ENCODE results near the gene MMP20.

Gene MMP20

DNA sequence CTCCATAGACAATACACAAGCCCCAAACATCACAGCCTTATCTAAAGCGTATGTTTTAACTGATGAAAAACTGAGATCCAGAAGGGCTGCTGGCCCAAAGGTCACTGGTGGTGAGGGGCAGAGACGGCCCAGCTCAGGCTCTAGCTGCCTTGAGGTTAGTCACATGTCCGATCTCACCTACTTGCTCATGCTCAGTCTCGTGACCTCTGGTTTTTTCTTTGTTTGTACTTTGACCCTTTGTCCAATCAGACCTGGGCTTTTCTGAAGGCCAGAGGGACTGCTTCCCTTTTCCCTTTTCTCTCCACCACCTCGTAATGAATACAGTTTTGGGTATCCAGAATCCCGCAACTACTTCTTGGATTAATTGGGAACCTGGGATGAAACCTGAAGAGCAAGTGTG is 28.6 kb downstream of the MMP20 start:
- DNase-seq (ENCODE audit: low spot score) (no peak), FAIRE-seq (no peak)

DNA sequence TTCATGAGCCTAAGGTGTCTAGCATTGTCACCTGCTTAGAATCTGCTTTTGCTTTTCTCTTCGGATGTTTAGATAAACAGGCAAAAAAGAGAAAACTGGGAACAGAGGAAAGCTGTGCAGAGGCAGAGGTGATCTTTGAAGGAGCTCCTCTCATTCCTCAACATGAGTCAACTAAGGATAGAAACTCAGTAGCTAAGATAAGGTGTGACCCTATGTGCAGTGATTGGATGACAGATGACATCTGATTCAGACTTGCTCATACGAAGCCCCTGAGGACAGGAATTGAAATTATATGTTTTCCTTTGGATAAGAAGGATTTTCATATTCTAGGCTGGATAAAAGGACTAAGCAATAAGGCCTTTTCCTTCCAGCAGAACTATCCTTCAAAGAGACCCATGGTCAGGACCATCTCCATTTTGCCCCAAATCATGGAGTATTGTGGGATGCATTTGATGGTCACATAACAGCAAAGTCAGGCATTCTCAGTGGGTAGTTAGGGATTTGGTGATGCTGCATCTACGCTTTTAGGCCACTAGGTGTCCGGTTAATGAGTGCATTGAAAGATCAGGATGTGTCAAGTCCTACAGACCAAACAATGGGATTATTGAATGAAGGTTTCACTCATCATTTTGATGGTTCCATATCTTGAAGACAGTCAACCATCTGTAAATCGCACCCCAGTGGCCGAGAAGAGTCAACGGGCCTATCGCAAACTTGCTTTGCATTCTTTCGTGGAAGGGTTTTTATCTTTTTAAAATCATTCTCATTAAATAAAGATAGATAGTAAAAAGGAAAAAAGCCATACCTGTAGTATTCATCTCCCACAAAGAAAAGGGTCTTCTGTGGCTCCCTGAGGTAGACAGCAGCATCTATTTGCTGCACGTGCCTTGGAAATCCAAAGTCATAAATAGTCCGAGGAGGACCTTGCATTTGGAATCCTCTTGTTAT is 32.2 kb downstream of the MMP20 start:
- FAIRE-seq (no peak), DNase-seq (ENCODE audit: low spot score) (no peak)

DNA sequence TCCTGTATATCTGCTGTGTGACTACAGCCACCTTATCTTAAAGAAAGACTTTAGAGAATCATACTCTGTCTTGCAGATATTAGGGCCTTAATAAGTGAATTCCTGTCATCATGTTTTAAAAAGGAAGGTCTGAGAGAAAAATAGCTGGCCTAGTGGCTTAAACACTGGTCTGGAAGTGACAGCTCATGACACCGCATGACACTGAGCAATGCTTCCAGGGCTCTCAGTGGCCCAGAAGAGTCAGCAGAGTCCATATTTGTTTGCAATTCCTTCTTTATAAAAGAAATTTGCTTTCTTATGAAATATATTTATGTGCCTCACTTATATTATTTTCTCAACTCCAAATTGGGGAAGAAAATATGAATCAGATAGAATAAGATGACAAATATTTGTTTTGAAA is 33.0 kb downstream of the MMP20 start:
- DNase-seq (ENCODE audit: low spot score) (no peak), FAIRE-seq (no peak)

DNA sequence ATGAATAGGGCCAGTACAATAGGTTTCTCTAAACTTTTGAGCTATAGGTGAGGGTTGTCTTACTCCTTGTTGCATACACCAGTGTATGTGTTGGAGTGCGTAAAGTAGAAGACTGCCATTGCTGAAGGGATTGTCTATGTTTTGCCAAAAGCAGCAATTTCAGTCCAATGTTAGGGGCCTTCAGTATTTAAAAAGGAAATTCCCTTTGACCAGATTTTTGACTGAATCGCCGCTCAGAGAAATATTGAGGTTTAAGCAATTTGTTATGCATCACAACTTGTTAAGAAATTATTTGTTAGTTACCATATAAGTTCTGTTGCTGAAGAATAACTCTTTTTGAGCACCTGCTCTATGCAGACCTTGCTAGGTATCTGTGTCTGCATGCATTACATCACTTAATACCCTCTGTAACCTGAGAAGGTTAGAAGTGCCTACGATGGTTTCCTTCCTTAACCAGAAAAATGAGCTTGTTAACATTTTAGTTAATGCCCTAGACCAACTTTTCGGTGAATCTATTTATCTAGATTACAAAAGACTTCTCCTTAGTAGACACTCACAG is 33.9 kb downstream of the MMP20 start:
- FAIRE-seq: no peak

DNA sequence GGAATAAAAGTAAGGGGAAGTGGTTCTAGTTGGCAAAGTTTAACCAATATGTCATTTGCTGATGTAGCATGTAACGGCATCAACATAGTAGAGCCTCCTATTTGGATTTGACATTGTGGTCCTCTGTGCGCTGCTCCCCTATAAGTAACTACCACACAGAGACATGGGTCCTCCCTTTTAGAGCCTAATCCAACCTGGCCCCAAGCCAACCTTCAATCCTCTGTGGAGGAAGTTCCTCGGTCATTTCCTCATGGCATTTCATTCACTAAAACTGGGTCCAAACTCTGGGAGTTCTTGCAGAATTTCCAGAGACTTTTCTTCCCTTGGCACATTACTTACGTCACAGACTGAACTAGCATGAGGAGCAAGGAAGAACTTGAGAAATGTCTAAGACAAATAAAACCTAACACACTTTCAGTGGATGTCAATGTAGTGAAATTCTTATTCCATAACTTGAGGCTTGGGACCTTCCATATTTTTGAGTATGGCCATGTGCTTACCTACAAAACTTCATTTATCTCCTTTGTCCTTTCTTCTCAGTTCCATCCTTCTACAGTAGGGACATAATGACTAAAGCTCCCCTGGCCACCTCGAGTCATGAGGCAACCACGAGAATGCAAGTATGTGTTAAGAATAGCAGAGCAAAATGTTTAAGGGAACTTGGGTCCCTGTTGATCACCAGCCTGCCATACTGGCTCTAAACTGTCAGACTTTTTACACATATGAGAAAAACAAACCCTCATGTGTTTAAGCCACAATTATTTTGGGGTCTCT is 34.7 kb downstream of the MMP20 start:
- DNase-seq (ENCODE audit: low spot score) (no peak), FAIRE-seq (no peak)

More for the DNA sequence above, 33.9 kb downstream of the MMP20 start:
- no peak for DNase-seq (ENCODE audit: low spot score)

DNA sequence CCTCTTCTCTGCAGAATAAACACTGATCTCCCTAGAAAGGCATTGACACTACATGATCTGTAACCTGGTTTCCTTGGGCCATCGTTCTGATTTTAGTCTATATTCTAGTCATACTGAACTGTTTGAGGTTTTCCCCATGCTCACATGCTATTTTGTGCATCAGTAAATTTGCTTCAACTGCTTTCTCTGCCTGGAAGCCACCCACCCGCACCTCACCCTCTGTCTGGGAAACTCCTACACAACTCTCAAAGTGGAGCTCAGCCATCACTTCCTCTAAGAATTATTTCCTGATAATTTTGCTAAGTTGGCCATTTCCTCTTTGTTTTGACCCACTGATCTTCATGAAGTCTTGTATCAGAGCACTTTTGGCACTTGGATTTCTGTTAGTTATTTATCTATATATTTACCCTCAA is 36.1 kb downstream of the MMP20 start:
- no peak for FAIRE-seq
- DNase-seq (ENCODE audit: low spot score): no peak

DNA sequence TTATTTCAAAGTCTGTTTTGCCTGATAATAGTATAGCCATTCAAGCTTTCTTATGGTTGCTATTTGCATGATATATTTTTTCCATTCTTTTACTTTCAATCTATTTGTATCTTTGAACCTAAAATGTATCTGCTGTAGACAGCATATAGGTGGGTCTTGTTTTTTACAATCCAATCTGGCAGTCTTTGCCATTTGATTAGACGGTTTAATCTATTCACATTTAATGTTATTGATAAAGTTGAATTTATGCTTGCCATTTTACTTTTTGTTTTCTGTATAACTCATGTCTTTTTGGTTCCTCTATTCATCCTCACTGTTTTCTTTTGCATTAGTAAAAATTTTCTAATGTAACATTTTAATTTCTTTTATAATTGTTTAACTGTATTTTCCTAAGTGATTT is 37.4 kb downstream of the MMP20 start:
- no peak for FAIRE-seq
- no peak for DNase-seq (ENCODE audit: low spot score)

DNA sequence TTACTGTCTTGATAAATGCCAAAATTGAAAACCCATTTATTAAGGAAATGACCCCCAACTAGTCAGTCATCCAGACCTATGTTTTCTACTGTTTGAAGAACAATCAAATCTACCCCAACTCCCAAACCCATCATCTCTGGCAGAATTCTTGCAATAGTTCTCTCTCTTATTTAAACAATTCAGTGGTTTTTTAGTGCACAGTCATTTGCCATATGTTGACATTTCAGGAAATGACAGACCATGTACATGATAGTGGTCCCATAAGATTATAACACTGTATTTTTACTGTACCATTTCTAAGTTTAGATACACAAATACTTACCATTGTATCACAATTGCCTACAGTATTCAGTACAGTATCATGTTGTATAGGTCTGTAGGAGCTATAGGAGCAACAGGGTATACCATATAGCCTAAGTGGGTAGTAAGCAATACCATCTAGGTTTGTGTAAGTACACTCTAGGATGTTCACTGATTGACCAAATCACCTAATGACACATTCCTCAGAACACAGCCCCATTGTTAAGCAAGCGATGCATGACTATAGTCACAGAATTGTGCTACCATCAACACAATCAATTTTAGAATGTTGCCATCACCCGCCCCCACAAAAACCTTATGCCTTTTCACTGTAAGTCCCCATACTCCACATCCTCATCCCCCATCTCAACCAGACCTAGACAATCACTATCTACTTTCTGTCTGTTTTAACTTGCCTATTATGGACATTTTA is 41.8 kb downstream of the MMP20 start:
- DNase-seq (ENCODE audit: low spot score) (no peak), FAIRE-seq (peak; percentile 5)

DNA sequence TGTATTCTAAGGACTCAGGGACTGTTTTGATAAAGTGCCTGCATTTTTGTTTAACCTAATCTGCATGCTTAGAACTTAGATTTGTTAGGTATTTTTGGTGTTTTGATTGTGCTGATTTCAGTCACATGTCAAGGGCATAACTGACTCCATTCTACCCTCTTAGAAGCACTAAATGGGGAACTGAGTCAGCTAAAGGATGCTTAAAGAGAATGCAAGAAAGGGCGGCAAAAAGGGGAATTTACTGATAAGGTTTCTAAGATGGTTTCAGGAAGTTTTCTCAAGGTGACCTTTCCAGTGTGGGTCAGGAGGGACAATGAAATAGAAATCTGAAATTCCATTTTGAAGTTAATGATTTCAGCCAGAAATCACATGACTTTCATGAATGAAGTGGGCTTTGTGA is 43.0 kb downstream of the MMP20 start:
- no peak for FAIRE-seq
- DNase-seq (ENCODE audit: low spot score): no peak

DNA sequence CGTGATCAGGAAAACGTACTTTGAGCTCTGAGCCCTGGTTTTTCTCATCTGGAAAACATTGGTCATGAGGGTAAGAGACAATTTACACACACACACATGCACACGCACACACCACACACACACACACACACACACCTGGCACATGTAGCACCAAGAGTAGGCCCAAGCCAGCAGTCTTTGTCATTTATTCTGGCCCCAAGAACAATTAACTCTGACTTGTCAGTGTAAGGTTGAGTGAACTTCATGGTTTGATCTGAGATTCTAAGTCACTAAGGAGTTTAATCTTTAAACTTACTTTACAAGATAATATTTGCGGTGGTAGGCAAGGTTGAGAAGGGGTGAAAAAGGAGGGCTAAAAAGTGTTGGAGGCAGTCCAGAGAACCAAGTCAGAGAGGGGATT is 44.1 kb downstream of the MMP20 start:
- peak; percentile 23 for FAIRE-seq
- DNase-seq (ENCODE audit: low spot score): no peak

DNA sequence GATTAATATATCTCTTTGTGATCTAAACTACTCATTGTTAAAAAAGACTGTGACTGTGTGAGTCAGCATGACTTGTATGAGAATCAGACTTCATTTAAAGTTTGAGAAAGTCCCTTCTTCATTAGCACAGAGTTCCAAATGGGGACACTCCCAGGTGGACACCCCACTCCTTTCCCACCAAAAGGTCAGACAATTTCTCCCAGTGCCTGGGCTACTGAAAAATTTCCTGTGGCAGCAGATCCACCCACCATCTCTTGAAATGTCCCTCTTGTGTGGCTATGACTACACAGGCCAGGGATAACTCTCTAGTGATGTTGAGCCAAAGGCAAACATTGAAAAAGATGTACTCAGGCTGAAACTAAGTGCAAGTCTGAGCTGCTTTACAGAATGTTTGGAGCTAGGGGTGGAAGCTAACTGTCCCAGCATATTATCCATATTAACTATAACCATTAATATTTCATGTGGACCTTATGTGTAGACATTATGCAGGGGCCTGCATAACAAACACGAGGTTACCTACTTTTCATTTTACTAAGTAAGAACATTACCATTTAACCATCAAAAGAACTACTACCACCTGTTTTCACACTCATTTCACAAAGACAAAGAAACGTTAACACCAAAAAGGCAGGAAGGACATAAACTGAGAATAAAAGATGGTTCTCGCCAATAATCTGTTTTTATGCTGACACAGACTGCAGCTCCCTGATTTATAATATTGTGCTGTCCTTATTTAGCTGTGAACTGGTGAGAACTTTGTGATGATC is 44.8 kb downstream of the MMP20 start:
- DNase-seq (ENCODE audit: low spot score) (no peak), FAIRE-seq (no peak)

DNA sequence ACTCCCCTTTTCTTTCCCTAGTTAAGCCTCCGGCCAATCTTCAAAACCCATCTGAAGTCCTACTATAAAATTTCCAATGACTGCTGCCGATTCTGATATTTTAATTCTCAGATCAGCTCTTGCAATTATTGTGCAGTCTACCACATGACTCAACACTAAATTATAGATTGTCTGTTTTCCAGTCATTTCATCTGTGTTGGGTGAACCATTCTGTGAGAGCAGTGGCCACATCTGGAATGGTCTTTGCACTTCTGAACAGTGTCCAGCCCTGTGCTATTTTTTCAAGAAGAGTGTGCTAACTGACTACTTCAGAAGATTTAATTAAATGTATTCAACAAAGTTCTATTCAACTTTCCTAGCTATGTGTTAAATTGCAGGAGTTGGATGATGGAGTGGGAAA is 47.4 kb downstream of the MMP20 start:
- FAIRE-seq (no peak), DNase-seq (ENCODE audit: low spot score) (no peak)

DNA sequence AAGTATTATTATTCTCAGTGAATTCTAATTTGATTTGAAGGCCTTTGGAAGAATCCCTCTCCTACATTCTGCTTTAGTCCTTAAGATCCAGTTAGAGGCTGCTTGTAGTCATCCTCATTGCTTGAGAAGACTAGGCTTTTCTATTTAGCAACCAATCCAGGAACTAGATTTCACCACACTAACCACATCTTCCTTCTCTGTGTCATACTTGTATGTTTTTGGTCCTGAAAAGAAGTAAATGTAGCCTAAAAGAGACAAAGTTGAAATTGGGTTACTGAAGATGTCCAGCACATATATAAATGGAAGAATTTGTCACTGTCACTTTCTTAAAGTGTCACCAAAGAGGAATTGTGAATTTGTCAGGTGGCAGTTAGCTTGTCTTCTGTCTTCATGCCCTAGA is 48.0 kb downstream of the MMP20 start:
- FAIRE-seq (no peak), DNase-seq (ENCODE audit: low spot score) (no peak)

DNA sequence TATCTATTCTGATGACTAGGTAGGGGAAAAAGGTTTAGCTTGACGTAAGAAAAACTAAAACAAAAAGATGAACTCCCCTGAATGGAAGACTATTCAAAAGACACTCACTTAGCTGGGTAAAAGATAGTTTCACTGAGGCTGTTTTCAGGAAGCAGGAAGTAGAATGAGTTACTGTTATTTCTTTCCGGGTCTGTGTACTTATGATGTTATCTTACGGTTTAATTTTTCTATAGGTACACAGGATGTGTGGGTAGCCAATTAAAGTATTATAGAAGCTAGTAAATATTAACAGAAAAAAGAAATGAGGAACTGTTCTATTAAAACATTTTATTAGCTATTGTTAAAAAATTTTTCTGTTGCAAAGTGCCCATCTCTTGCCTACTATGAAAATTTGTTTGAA is 48.8 kb downstream of the MMP20 start:
- DNase-seq (ENCODE audit: low spot score) (no peak), FAIRE-seq (no peak)

DNA sequence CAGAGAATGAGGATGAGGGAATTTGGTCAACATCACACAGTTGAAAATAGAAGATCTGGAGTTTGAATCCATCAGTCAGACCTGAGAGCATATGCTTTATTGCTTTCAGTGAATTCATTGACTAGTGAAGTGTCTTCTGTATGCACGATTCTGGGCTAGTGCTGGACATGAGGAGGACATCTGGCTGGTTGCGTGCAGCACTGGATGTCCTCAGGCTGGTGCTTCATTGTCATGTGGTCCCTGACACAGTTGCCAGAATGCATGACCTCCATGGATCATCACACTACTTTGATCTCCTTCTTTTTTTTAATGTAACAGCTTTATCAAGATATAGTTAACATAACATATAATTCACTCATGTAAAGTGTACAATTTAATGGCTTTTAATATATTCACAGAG is 50.1 kb downstream of the MMP20 start:
- no peak for DNase-seq (ENCODE audit: low spot score)
- no peak for FAIRE-seq

DNA sequence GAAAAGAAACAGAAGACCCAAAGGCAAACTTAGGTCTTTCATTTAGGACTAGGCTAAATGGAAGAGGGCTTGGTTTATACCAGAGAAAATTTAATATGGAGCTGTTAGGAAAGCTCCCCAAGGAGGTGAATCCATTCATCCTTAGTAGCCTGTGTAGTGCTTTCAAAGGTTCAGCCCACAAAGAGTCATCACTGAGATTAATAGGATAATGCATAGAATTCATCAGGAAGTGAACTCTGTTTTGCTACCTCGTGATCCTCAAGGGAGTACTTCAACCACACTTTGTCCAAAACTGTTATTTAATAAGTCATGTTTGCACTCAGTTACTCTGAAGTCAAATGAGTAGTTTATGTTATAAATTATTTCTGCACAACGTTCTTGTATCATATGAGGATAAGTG is 51.3 kb downstream of the MMP20 start:
- DNase-seq (ENCODE audit: low spot score): no peak
- no peak for FAIRE-seq

DNA sequence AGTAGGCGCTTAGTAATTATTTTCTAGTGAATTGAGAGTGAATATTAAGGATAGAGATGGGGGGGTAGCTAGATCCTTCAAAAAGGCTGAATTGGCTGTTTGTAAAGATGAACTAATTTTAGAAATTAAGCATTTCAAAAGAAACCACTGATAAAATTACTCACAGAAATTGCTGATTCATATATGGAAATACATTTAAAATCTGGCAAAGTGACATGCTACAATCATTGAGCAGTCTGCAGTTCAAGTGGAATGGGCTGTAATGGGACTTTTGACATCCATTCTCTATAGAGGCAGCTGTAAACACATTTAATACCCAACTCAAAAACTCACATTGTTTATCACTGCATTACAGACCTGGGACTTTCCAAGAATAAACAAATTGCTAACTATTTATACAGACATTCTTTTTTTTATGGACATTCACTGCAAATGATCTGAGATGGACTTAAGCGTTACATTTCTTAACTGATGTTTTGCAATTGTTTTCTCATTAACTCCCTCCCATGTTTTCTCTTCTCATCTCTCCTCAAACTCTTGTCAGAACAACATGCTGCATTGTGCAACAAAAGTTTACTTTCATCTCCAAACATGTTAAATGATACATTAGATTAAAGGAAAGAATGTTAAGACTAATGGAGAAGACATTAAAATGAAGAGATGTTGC is 52.4 kb downstream of the MMP20 start:
- no peak for FAIRE-seq
- DNase-seq (ENCODE audit: low spot score): no peak

DNA sequence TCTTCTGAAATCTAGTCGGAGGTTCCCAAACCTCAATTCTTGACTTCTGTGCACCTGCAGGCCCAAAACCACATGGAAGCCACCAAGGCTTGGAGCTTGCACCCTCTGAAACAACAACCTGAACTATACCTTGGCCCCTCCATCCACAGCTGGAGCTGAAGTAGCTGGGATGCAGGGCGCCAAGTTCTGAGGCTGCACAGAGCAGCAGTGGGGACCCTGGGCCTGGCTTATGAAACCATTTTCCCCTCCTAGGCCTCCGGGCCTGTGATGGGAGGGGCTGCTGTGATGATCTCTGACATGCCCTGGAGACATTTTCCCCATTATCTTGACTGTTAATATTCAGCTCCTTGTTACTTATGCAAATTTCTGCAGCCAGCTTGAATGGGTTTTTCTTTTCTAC is 56.3 kb downstream of the MMP20 start:
- DNase-seq (ENCODE audit: low spot score) (no peak), FAIRE-seq (no peak)

DNA sequence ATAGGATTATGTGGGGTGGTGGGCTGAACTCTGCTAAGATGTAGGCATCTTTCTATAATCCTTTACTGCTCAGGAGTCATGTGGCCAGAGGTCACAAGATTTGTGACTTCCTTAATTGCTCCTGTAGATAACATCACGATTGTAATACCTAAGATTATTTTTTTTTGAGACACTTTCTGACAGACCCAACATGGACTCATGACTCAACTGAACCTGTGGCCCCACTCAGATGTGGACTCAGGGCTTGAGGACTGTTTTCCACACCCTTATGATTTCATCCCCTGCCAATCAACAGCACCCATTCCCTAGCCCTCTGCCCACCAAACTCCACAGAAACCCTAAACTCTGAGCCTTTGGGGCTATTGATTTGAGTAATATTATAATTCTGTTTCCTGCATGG is 59.0 kb downstream of the MMP20 start:
- DNase-seq (ENCODE audit: low spot score) (no peak), FAIRE-seq (no peak)

DNA sequence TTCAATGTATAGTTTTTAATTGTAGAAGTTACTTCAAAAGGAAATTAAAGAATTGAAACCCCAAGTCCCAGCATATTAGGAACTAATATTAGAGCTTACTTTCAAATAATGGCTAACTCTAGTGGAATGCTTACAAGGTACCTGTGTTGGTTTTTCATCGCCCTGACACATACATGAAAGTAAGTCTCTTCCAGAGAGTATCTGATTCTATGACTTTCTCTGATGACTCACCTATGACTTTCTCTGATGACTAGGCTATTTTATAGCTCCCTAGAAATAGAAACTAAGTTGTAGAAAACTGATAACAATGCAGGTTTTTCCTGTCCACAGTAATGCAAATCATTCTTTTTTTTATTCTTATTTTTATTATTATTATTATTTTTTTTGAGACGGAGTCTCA is 61.0 kb downstream of the MMP20 start:
- DNase-seq (ENCODE audit: low spot score) (peak; percentile 75), FAIRE-seq (no peak)
